ENCODE results near the gene APOOL.

- TF ChIP-seq CTCF (IDR thresholded peaks at IDR 0.05; ENCODE audit: low read depth, low read length) (no peak), EZH2phosphoT487 (IDR thresholded peaks at IDR 0.05; ENCODE audit: low read depth) (no peak)
Measured at GRCh38 chrX:85037114-85037513, 33.4 kb downstream of the APOOL start.
